DMS114 treated with DMSO at 0.1 percent for 48 hours (cell line): ENCODE data around the gene DUSP2.

ENCODE experiments used
- DNase-seq: peaks from one replicate; lab custom pipeline; 2025; ENCODE audit not compliant: unreplicated experiment; lab: John Stamatoyannopoulos, UW

Gene DUSP2

DNA sequence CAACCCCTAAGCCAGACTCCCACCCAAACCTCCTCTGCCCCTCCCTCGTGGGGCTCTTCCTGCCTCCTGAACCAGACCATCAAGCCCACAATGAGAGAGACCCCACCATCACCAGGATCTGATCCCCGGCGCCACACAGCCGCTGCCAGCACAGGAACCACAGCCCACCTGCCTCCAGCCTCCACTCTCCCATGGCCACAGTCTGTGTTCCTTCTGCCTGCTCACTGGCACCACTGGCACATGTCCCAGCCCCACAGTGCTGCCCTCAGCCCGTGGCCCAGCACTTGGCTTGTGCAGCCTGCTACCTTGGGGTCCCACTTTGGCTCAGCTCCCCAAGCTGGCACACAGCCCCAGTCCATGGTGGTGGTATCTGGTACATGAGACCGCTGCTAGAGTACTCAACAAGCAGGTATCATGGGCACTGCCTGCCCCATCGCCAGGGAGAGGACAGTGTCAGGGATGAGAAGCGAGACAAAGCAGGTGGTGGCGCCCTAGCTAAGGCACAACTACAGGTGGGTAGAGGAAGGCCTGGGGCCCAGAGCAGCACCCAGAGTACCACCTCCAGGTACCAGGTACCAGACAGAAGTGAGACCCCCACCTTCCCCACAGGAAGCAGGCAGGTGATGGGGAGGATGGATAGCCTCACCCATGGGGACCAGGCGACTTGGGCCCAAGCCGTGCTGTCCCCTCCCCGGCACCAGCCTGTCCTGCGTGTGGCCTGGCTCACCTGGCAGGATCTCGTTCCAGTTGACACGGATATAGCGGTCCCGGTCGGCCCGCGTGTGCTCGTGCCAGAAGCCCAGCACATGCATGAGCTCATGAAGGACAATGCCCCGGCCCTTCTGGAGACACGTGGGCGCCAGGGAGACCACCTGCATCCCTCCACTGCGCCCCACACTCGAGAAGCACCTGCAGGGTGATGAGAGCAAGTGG, 13.2 kb downstream of the DUSP2 start:
- DNase-seq: no peak

DNA sequence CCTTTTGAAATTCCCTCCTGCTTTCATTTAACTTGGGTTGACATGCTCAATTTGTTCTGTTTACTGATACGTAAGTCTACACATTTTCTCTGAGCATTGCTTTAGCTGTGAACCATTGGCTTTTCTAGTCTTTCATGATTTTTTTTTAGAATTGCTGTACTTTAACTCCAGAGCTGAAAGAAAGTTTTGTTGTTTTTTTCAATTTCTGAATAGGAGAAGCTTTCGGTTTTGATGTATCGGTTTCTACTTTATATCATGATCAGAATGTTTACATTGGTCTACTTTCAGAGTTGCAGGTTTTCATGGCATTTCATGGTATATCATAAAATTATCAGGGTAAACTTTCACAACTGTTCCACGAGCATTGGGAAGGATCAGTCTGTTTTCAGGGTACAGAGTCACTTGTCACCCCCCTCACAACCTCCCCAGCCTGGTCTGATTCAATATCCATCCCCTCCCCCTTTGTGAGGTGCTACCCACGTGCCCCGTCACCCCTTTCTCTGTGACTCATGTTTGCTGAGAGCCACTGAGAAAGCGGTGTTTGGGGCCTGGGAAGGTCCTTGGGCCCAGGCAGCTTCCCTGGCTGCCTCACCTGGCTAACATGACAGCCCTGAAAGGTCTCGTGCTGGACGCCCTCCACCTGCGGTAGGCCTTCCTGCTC, 14.0 kb downstream of the DUSP2 start:
- no peak for DNase-seq

DNA sequence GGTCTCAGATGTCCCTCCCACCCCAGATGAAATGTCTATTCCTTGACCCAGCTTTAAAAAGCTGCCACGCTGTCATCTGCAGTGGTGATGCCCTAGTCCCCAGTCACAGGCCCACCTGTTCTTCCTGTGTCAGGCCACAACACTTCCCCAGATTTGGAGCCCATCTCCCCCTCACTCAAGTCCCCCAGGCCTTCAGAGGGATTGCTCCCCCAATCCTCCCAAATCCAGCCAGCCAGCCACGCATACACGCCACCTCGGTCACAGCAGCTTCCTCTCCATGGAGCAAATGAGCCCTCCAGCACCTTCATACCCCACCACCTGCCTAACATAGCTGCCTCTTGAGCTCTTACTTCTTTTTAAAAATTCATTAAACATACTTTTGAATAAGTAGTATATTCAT, 14.8 kb downstream of the DUSP2 start:
- no peak for DNase-seq

DNA sequence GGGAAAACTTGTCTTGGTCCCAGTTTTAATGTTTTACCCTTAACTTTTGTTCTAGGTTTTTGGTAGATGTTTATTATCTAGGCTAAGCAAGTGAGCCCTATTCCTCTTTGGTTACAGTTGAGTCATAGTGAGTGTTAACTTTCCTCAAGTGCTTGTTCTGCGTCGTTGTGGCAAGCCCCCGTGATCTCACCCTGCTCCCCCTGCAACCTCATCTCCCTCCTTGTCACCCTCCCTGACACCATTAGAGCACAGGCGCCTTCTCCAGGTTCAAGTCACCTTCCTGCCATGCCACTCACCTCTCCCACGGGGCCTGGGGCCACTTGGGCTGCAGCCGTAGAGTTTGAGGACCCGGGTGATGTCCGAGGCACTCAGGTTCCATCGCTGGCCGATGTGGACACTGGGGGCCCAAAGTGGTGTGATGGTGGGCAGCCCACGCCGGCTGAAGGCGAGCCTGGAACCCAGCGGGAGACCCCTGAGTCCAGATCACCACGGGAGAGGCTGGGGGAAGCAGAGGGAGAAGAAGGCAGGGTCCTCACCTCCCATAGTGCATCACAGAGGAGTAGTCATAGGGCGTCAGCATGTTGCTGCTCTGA, 15.6 kb downstream of the DUSP2 start:
- DNase-seq: no peak

DNA sequence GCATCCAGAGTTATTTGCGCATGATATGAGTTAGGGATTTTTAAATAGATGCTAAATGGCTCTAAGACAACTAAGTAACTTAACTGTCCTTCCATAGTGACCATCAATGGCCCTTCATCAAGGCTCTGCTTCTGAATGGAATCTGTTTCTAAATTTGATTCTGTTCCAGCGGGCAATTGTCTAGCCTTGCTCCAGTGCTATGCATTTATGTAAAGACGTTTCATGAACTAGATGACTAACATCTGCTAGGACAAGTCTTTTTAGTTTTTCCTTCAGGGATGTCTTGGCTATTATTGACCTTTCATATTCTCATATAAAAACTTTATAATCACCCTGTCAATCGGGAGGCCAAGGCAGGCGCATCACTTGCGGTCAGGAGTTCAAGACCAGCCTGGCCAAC, 16.8 kb downstream of the DUSP2 start:
- no peak for DNase-seq

DNA sequence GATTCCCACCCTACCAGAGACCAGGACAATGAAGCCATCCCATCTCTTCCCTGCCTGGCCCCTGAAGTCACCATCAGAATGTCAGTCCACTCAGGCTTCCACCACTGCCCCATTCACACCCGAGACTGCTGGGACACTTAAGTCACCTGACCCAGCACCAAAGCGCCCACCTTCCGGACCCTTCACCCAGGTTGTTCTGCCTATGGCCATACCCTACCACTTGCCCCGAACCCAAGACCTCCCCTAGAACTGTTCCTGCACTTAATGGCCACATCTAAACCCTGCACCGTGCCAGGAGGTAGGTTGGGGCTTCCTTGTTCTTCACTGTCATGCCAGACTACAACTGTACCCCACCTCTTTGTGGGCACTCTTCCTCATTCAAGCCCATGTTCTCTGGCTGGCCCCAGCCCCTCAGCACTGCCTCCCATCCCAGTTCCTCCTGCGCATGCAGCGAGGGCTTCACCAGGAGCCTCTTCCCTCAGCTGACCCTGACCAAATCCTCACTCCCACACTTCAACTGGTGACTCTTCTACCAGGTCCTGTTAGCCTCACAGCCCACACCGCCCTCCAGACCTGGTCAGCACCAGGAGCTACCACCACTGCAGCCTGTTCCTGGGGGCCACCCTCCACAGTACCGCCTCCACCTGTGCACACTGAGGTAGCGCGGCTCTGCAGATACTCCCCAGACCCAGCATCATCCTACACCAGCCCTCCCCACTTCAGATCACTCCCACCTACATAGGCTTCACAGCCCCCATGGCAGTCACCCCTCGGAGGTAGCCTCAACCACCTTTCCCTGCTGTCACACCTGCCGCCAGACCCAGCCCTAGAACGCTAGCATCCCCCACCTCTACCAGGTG, 20.6 kb downstream of the DUSP2 start:
- no peak for DNase-seq

DNA sequence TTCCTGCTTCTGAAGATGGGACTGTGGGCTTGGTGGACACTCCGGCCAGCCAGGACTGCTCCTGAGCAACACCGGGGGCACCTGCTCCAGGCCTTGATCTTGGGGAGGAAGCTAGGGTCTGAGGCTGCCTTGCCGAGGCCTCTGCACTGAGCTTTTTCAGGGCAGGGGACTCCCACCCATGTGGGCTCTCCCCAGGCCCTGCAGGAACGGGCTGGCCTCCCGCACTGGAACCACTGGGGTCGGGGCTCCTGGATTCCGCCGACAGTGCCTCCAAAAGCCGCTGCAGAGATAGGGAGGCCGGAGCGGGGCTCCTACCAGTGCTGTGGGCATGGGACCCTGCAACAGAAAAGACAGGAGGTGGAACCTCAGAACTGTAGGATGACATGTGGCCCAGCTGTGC, 21.3 kb downstream of the DUSP2 start:
- no peak for DNase-seq

DNA sequence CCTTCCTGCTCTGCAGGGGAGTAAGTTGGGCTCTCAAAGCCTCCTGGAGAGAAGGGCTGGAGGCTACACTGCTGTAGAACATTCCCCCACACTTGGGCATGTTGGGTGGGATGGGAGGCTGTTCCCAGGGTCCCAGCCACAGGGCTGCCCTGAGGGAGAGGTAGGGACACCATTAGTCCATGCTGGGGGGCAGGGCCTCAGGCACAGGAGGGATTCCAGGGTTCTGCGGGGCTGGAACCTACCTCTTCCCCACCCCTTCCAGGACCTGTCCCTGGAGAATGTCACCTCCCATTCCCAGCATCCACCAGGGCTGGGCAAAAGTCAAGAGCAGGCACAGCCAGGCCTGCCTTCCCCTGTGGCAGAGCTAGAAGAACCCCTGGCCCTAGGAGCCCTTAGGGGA, 21.9 kb downstream of the DUSP2 start:
- no peak for DNase-seq

DNA sequence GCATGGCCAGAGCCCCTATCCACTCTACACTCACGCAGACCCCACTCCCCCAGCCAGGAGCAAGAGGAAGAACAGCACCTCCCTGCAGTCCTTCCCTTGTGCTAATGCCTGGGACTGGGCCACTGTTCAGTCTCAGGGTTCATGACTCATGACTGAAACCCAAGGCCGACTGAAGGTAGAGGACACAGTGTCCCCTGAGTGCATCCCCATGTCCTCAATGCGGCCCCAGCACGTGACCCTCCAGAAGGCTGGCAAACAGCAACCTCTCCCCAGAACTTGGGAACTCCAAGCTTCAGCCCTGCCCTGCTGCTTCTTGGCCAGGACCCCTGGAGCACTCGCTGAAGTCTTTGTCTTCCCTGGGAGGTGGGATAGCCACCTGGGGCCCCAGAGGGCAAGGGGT, 22.8 kb downstream of the DUSP2 start:
- no peak for DNase-seq

DNA sequence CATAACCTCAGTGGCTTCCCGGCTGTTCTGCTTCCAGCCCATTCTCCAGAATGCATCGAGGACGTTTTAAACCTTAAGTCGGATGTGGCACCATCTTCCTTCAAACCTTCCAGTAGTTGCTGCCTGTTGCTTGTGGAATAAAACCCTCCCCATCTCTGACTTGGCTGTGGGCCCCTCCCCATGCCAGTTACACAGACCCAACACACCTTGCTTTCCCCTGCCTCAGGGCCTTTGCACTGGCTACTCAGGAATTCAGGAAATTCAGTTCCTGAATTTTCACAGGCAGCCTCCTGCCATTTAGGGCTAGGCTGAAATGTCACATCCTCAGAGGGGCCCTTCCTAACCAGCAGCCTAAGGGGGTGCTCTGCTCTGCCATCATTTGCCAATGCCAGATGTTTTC, 23.8 kb downstream of the DUSP2 start:
- DNase-seq: no peak

DNA sequence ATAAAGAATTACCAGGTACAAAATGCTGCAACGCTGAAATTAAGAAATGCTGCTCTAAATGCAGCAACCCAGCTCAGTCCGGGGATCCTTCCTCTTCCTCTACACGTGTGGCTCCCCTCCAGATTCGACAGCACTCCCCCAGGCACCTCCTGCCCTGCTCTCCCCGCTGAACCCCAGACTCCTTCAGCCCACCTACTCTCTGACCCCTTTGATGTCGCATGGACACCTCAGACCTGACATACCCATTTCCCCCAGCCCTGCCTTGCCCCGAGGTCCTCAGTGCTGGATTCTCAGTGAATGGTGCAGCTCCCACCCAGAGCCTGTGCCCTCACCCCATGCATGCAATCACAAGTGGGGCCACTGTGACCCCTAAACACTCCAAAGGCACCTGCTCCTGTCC, 24.2 kb downstream of the DUSP2 start:
- no peak for DNase-seq

DNA sequence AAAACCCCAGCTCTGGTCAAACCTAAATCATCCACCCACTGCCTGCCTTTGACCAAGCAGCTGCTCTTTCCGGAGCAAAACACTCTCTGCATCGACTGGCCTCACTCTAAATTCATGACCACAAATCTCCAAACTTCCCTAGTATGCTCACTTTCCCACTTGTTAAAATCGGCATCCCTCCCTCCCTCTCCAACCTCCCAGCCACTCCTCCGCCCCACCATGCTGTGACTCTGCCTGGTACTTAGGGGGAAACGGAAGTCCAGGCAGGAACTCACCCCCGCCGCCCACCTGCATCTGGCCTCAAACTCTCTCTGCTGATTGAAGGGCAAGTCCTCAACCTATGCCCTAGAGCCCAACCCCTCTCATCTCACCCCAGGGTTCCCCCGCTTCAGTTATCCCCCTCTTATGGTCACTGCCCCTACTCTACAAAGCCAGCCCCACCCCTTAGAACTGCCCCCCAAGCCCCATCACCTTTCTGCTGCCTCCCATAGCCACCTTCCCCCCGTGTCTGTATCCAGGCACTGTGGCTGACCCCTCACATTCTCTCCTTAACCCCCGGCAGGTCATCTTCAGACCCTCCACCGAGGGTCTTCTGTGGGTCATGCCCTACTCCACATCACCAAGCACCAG, 25.0 kb downstream of the DUSP2 start:
- no peak for DNase-seq

DNA sequence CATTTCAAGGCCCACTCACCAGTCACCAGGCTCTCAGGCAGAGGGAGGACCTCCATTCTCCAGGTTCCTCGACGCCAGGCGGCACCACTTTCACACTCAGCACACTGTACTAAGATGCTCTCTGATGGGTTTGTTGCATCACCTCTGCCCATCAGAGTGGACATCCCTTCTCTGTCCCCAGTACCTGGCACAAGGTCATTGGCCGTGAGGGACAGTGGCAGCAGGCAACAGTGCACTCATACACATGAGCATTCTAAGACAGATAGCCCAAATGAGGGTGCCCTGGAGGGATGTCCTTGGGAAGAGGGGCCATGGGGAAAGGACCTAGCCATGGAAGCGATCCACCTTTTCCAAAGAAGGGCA, 25.9 kb downstream of the DUSP2 start:
- DNase-seq: no peak

DNA sequence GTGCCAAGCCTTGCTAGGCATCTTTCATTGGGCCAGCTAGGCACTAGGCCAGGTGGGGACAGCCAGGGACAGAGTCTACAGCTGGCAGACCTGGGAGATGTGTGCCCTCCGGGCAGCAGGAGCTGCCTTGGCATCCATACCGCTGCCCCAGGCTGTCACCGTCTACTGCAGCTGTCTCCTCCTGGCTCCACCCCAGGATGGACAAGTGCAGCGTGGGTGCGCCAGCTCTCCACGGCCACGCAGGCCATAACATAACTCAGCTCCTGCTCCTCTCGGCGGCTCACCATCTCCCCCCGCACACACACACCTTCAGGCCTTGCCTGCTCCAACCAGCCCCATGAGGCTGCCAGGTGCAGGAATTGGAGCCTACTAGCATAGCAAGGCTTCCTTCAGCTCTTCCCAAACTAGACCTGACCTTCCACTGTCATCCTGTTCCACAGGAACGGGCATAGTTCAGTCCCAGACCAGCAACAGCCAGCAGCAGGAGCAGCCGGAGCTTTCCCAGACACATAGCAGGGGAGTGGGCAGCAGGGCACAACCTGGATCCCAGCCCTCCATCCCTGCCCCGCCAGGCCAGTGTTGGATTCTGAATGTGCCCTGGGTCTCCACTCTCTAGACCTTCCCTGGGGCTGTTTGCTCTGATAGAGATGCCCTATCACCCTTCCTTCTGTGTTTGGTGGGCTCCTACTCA, 26.4 kb downstream of the DUSP2 start:
- no peak for DNase-seq

DNA sequence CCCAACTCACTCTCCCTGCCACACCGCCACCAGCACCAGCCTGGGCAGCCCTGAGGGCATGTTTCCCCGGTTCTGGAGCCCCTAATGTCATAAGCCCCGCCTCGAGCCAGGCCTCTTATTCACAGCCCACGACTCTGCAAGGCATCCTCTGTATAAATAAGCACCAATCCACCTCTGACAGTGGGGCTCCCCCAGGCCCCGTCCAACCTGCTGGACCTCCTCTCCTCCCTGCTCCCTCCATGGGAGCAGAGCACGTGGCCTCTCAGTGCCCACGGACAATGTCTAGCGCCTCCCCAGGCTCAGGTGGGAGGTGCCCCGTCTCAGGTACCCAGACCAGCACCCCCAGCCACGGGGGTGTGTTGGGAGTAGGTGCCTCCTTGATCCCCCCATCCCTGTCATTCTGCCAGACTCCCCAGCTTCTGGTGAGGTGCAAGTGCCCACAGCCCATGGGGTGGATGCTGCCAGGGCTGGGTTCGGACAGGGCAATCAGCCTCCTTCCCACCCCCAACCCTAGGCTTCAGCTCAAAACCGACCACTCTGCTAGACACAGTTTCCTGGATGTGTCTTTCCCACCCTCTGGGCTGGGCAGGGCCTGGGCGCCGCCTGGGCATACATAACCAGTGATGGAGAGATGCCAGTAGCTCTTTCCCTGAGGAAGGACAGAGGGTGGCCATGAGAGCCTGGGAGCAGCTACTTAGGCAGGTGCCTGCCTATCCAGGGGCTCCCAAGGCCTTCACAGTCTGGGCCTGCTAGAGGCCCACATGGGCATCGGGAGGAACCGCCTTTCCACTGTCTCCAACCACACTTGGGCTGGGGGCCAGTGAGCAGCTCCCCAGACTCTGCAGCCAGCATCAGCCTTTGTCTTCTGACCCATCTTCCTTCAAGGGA, 27.3 kb downstream of the DUSP2 start:
- no peak for DNase-seq

DNA sequence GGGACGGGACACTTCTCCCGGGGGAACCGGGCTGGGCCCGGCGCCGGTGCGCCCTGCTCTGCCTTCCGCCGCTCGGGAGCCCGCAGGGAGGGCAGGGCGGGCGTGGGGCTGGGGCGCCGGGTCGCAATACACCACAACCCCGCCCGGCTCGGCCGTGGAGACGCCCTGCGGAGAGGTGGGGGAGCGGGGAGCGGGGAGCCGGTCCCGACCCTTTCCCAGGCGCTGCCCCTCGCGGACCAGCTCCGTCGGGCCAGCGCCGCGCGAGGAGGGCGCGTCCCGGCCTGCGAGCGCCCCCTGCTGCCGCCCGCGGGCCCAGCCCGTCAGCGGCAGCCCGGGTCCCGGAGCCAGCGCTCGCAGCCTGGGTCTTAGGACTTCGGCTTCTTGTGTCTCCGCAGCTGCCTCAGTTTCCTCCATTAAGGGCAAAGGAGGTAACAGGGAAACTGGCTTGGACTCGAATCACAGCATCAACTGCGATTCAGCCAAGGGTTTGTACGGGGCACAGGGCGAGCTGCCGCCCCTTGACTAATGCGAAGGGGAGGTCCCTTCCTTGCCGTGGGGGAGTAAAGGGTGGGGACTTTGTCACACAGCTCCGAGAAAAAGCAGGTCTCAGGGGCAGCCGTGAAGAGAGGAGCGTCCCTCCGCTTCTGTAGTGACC, 28.2 kb downstream of the DUSP2 start:
- DNase-seq: no peak

DNA sequence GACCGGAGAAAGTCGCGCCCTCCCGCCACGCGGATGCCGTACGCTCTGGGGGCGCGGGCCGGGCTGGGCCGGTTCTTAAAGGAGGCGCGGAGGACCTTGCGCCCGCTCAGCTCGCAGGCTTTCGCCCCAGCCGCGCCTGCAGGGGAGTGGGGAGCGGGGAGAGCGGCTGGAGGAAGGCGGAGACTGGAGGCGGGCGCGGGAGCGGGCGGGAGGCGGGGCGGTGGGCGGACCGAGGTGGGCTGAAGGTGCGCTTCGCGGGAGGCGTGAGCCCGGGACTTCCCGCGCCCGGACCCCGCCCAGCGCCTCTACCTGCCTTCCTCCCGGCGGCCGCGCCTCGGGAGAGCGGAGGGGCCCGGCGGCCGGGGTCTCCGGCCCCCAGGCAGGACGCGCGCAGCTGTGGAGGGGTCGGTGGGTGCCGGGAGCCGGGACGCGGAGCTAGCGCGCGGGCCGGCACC, 28.8 kb downstream of the DUSP2 start, which contains the start of gene ADRA2B:
TSS of gene ADRA2B (minus strand) at position 148 of the 455 bp plus-strand sequence. CDS start 422 bp downstream, outside the sequence.
- peak; percentile 13 for DNase-seq

DNA sequence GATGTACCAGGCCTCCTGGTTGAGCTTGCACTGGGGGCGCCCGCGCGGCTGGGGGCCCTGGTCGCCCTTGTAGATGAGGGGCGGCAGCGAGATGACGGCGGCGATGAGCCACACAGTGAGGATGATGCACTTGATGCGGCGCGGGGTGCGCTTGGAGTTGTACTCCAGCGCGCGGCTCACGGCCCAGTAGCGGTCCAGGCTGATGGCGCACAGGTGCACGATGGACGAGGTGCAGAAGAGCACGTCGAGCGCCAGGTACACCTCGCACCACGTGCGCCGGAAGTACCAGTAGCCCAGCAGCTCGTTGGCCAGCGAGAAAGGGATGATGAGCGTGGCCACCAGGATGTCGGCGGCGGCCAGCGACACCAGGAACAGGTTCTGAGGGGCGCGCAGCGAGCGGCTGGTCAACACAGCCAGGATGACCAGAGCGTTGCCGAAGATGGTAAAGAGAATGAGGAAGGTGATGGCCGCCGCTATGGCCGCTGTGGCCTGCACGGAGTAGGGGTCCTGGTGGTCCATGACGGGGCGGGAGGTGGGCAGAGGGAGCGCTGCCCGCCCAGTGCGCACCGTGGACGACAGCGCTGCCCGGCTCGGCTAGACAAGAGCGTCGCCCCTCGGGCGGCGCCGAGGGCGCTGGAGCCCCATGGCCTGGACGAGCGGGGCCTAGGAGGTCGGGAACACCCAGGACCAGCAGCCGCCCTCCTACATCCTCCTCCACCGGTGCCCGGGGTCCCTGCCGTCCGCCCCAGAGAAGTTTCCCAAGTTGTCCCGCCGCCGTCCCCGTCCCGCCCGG, 29.4 kb downstream of the DUSP2 start:
- DNase-seq: no peak
